GM23338 (cell line): Measurements from ENCODE around the gene PSD.

Experiments used
- CTCF ChIP-seq, 2 experiments: fragments of 200-600 bp in 1 of 2; sonication (generic) in 1 of 2; conservative IDR thresholded peaks; 2 replicates each; pipeline versions ENCODE4 v1.5.1 to v1.6.1; 2016 to 2017; ENCODE audit warnings: antibody characterized with exemption in 2 of 2, low read depth in 2 of 2, mild to moderate bottlenecking in 2 of 2, moderate library complexity in 1 of 2
- ETS1 ChIP-seq: IDR thresholded peaks from 2 replicates; pipeline ENCODE4 v1.6.1; 2016; ENCODE audit warnings: antibody characterized with exemption
- EZH2 ChIP-seq: fragments of 200-600 bp; sonication (generic); IDR thresholded peaks from one replicate; pipeline ENCODE4 v1.8.0; 2017; ENCODE audit warnings: antibody characterized with exemption, mild to moderate bottlenecking, low read depth; ENCODE audit not compliant: unreplicated experiment
- EZH2phosphoT487 ChIP-seq: fragments of 200-600 bp; sonication (generic); IDR thresholded peaks from one replicate; pipeline ENCODE4 v1.8.1; 2018; ENCODE audit warnings: antibody characterized with exemption; ENCODE audit not compliant: unreplicated experiment
- JUNB ChIP-seq: IDR thresholded peaks from one replicate; pipeline ENCODE4 v1.6.1; 2016; ENCODE audit warnings: antibody characterized with exemption; ENCODE audit not compliant: unreplicated experiment
- POLR2AphosphoS5 ChIP-seq: IDR thresholded peaks from 2 replicates; pipeline ENCODE4 v1.6.1; 2016; ENCODE audit warnings: antibody characterized with exemption, low read depth
- STAT1 ChIP-seq: IDR thresholded peaks from one replicate; pipeline ENCODE4 v1.6.1; 2016; ENCODE audit warnings: antibody characterized with exemption; ENCODE audit not compliant: unreplicated experiment
- ZNF114 ChIP-seq: fragments of 250-450 bp; sonication (Bioruptor Pico); IDR thresholded peaks from 2 replicates; pipeline ENCODE4 v1.5.0; 2020; ENCODE audit warnings: mild to moderate bottlenecking, moderate library complexity

GRCh38 chr10:102371295-102371694 lies 47.3 kb downstream of the PSD start:
- no peak for TF ChIP-seq CTCF (conservative IDR thresholded peaks at IDR 0.05; ENCODE audit: low read depth in 2 of 2)
- no peak for TF ChIP-seq EZH2phosphoT487
- TF ChIP-seq POLR2AphosphoS5, result no peak
- no peak for TF ChIP-seq EZH2
- TF ChIP-seq ETS1, result no peak
- TF ChIP-seq ZNF114 (CRISPR knock-in tag), result no peak
- no peak for TF ChIP-seq STAT1
- TF ChIP-seq JUNB, result no peak
